ENCODE data around the gene EMP1. TPM values are rescaled to one million over a fixed set of nuclear protein-coding genes. Genes with fewer than 3 reads are reported as not detected.

The EMP1 gene
- total and polyA plus RNA-seq, 4 donors, result 67.5 to 348 (median 167) TPM

GRCh38 chr12:13253966-13254760 is 57.6 kb downstream of the EMP1 start:
- ATAC-seq (ENCODE audit: insufficient read depth, low FRiP score) (no peak), DNase-seq (no peak)
- 85 to 94% methylated on average over 7 of the region's 7 CpGs for WGBS, 2 donors
- Histone ChIP-seq H3K9me3 (ENCODE audit: control insufficient read depth in 4 of 4, insufficient read depth in 3 of 4, low read length in 3 of 4) (no peaks in the 10 kb centered on the region), H3K4me3 (no peak overlapping the region), H3K27ac (ENCODE audit: low read depth in 1 of 2, low read length in 1 of 2) (no peak overlapping the region), H3K9ac (ENCODE audit: insufficient read depth in 1 of 2, low read length in 2 of 2) (no peak overlapping the region), H3K36me3 (ENCODE audit: control insufficient read depth in 4 of 4, insufficient read depth in 4 of 4, low read length in 4 of 4) (no peaks in the 10 kb centered on the region), H3K4me1 (ENCODE audit: control insufficient read depth in 5 of 5, insufficient read depth in 5 of 5, low read length in 5 of 5) (peaks cover 0 to 31% (median 7%) of the 10 kb centered on the region in 5 donors), H3K27me3 (ENCODE audit: control insufficient read depth in 3 of 3, insufficient read depth in 3 of 3, low read length in 2 of 3) (no peaks in the 10 kb centered on the region)
- TF ChIP-seq CTCF (IDR thresholded peaks at IDR 0.05; ENCODE audit: control extremely low read depth, extremely low read depth), result no peak

- peak; percentile 86 for TF ChIP-seq CTCF (IDR thresholded peaks at IDR 0.05; ENCODE audit: control extremely low read depth, extremely low read depth)
- Histone ChIP-seq H3K4me3 (no peak overlapping the region), H3K27ac (ENCODE audit: low read depth in 1 of 2, low read length in 1 of 2) (no peak overlapping the region), H3K36me3 (ENCODE audit: control insufficient read depth in 4 of 4, insufficient read depth in 4 of 4, low read length in 4 of 4) (no peaks in the 10 kb centered on the region), H3K9me3 (ENCODE audit: control insufficient read depth in 4 of 4, insufficient read depth in 3 of 4, low read length in 3 of 4) (no peaks in the 10 kb centered on the region), H3K9ac (ENCODE audit: insufficient read depth in 1 of 2, low read length in 2 of 2) (peak overlapping the region in 1 of 2 donors; percentile 6), H3K27me3 (ENCODE audit: control insufficient read depth in 3 of 3, insufficient read depth in 3 of 3, low read length in 2 of 3) (no peaks in the 10 kb centered on the region), H3K4me1 (ENCODE audit: control insufficient read depth in 5 of 5, insufficient read depth in 5 of 5, low read length in 5 of 5) (peaks cover 0 to 31% (median 7%) of the 10 kb centered on the region in 5 donors)
- DNase-seq (peak; percentile 94 to 97 (median 95)), ATAC-seq (ENCODE audit: insufficient read depth, low FRiP score) (peak; percentile 99)
- 22 to 23% methylated on average over 18 of the region's 18 CpGs for WGBS, 2 donors
These were observed 59.5 kb downstream of the EMP1 start for GRCh38 chr12:13255792-13256691.

- TF ChIP-seq CTCF (IDR thresholded peaks at IDR 0.05; ENCODE audit: control extremely low read depth, extremely low read depth), result no peak
- ATAC-seq (ENCODE audit: insufficient read depth, low FRiP score), result no peak
These were observed 60.1 kb downstream of the EMP1 start for GRCh38 chr12:13256692-13257045.

More at GRCh38 chr12:13256692-13257045, 60.1 kb downstream of the EMP1 start:
- Histone ChIP-seq H3K9ac (ENCODE audit: insufficient read depth in 1 of 2, low read length in 2 of 2) (no peak overlapping the region), H3K9me3 (ENCODE audit: control insufficient read depth in 4 of 4, insufficient read depth in 3 of 4, low read length in 3 of 4) (no peaks in the 10 kb centered on the region), H3K27ac (ENCODE audit: low read depth in 1 of 2, low read length in 1 of 2) (no peak overlapping the region), H3K4me3 (no peak overlapping the region), H3K4me1 (ENCODE audit: control insufficient read depth in 5 of 5, insufficient read depth in 5 of 5, low read length in 5 of 5) (peaks cover 0 to 31% (median 7%) of the 10 kb centered on the region in 5 donors), H3K36me3 (ENCODE audit: control insufficient read depth in 4 of 4, insufficient read depth in 4 of 4, low read length in 4 of 4) (no peaks in the 10 kb centered on the region), H3K27me3 (ENCODE audit: control insufficient read depth in 3 of 3, insufficient read depth in 3 of 3, low read length in 2 of 3) (no peaks in the 10 kb centered on the region)
- DNase-seq, result no peak
- 95 to 96% methylated on average over 4 of the region's 4 CpGs for WGBS, 2 donors
